HepG2 (cell line): ENCODE data around the gene HRH3. TPM values are rescaled to one million over a fixed set of nuclear protein-coding genes. Genes with fewer than 3 reads are reported as not detected.

Experiments
- ATF7 ChIP-seq, 2 experiments: fragments of 450-650 bp in 1 of 2; sonication (generic) in 1 of 2; formaldehyde crosslinking in 1 of 2; IDR thresholded peaks; 2 replicates each; pipeline versions ENCODE4 v1.4.0 to v1.6.1; 2016 to 2020; ENCODE audit warnings: antibody characterized with exemption in 1 of 2, mild to moderate bottlenecking in 1 of 2, missing genetic modification reagents in 1 of 2
- EP300 ChIP-seq, 3 experiments: sonication (generic) in 1 of 3; formaldehyde crosslinking in 1 of 3; IDR thresholded peaks; 2 replicates each; pipeline versions ENCODE4 v1.5.1 to v1.6.1; 2011 to 2020; ENCODE audit warnings: low read depth in 2 of 3, low read length in 2 of 3, borderline replicate concordance in 1 of 3, improper control_type of control experiment in 1 of 3, mild to moderate bottlenecking in 1 of 3, missing genetic modification reagents in 1 of 3, moderate library complexity in 1 of 3
- GABPB1 ChIP-seq: IDR thresholded peaks from 2 replicates; pipeline ENCODE4 v1.6.1; 2016; ENCODE audit warnings: mild to moderate bottlenecking, missing genetic modification reagents, moderate library complexity, missing compliant biosample characterization
- HIVEP1 ChIP-seq: sonication (generic); formaldehyde crosslinking; IDR thresholded peaks from 2 replicates; pipeline ENCODE4 v1.4.0; 2020; ENCODE audit warnings: mild to moderate bottlenecking, missing genetic modification reagents
- HOXD1 ChIP-seq: sonication (generic); formaldehyde crosslinking; IDR thresholded peaks from 2 replicates; pipeline ENCODE4 v1.5.0; 2020; ENCODE audit warnings: missing genetic modification reagents
- IKZF4 ChIP-seq: sonication (generic); formaldehyde crosslinking; IDR thresholded peaks from 2 replicates; pipeline ENCODE4 v1.5.1; 2020; ENCODE audit warnings: borderline replicate concordance, mild to moderate bottlenecking, low read depth, missing genetic modification reagents; ENCODE audit errors: not compliant biosample characterization
- NR2F2 ChIP-seq: IDR thresholded peaks from 2 replicates; pipeline ENCODE4 v1.6.1; 2012; ENCODE audit warnings: low read depth, inconsistent platforms, borderline replicate concordance
- NR2F6 ChIP-seq, 2 experiments: IDR thresholded peaks; 2 replicates each; pipeline ENCODE4 v1.6.1; 2016; ENCODE audit warnings: antibody characterized with exemption in 1 of 2, mild to moderate bottlenecking in 1 of 2
- PAF1 ChIP-seq: IDR thresholded peaks from 2 replicates; pipeline ENCODE4 v1.6.1; 2016; ENCODE audit warnings: missing genetic modification reagents, missing compliant biosample characterization
- REPIN1 ChIP-seq: sonication (generic); formaldehyde crosslinking; IDR thresholded peaks from 2 replicates; pipeline ENCODE4 v1.8.0; 2022; ENCODE audit warnings: missing genetic modification reagents, low read depth, mild to moderate bottlenecking, borderline replicate concordance
- RFX3 ChIP-seq: IDR thresholded peaks from 2 replicates; pipeline ENCODE4 v1.6.1; 2016; ENCODE audit warnings: missing biosample characterization, missing genetic modification reagents
- TBX3 ChIP-seq: fragments of 450-650 bp; IDR thresholded peaks from 2 replicates; pipeline ENCODE4 v1.6.1; 2017; ENCODE audit warnings: antibody characterized with exemption, mild to moderate bottlenecking, inconsistent platforms, borderline replicate concordance
- ZNF317 ChIP-seq: sonication (generic); formaldehyde crosslinking; IDR thresholded peaks from 2 replicates; pipeline ENCODE4 v1.5.0; 2020; ENCODE audit warnings: mild to moderate bottlenecking, missing genetic modification reagents
- ZNF446 ChIP-seq: sonication (generic); formaldehyde crosslinking; IDR thresholded peaks from 2 replicates; pipeline ENCODE4 v1.5.0; 2020; ENCODE audit warnings: mild to moderate bottlenecking, missing genetic modification reagents
- ZNF496 ChIP-seq: sonication (generic); formaldehyde crosslinking; IDR thresholded peaks from 2 replicates; pipeline ENCODE4 v1.8.1; 2023; ENCODE audit warnings: mild to moderate bottlenecking, moderate library complexity, missing genetic modification reagents; ENCODE audit not compliant: insufficient replicate concordance
- polyA plus RNA-seq, 8 experiments: library from polyadenylated mRNA; depleted of rRNA in 3 of 8; stranded (reverse) in 7 of 8; unstranded in 1 of 8; fragments of >200 nt; fragmentation: Illumina TruSeq in 4 of 8; extraction: Trizol in 4 of 8; gene quantifications; 2 replicates each; pipeline versions ENCODE4 v1.2.1 to v1.2.3, GENCODE V29; 2011 to 2016; ENCODE audit warnings: low read depth in 4 of 8, missing spikeins in 1 of 8, mixed read lengths in 1 of 8; ENCODE audit not compliant: insufficient read depth in 1 of 8
- total RNA-seq, 5 experiments: library from RNA; depleted of rRNA; stranded (reverse); fragments of >200 nt; fragmentation: Illumina TruSeq; extraction: Trizol; gene quantifications; 2 replicates each; pipeline ENCODE4 v1.2.3, GENCODE V29; 2016; ENCODE audit warnings: low read depth in 1 of 5
- TF ChIP-seq, protein P1 (sequence below): sonication (generic); formaldehyde crosslinking; IDR thresholded peaks from 2 replicates; pipeline ENCODE4 v1.8.0; 2022; ENCODE audit warnings: missing genetic modification reagents, mild to moderate bottlenecking, inconsistent platforms, borderline replicate concordance
- TF ChIP-seq, protein P2 (sequence below): sonication (generic); formaldehyde crosslinking; IDR thresholded peaks from 2 replicates; pipeline ENCODE4 v1.4.0; 2020; ENCODE audit warnings: missing genetic modification reagents, borderline replicate concordance
- TF ChIP-seq, protein P3 (sequence below): sonication (generic); formaldehyde crosslinking; IDR thresholded peaks from 2 replicates; pipeline ENCODE4 v1.8.1; 2022; ENCODE audit warnings: low read depth, mild to moderate bottlenecking, missing genetic modification reagents

Gene HRH3
- total and polyA plus RNA-seq, 2 of the 13 experiments (the other 11 are each of a cell fraction or from before 2014, with no cell fraction given): 0.18 TPM; not detected in 1

DNA sequence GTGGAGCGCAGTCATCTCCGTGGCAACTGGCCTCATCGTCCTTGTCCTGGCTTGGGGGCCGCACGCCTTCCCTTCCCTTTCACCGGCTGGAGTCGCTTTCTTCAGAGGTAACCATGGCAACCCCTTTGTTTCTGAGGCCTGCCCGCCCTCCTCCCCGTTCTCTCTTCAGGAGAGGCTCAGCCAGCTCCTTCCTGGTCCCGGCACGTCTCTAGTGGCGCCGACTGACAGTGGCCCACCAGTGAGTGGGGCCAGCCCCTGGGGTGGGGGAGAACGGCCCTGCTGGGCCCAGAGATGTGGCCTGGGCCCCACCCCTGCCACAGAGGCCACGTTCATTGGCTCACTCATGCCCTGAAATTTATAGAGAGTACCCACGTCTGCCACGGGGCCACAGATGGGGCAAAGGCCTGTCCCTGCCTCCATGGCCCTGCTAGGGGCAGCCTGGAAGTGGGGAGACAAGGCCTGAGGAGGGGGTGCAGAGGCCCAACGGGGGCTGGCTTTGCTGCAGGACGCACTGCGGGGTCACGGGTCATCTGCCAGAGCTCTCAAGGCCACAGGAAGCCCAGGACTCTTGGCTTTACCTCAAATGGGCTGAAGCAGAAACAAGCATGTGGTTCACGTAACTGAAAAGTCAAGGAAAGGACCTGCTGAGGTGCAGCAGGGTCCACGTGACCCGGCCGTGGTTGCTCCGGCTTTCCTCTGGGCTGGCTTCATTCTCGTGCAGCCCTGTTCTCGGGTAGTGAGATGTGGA, 16.9 kb upstream of the HRH3 start (continued):
- TF ChIP-seq NR2F2 (peak; percentile 31; the same call in 1 of the 2 replicates), REPIN1 (CRISPR knock-in tag) (0 out of 2 replicates have a peak, but pooled peaks have one; percentile 28), ZNF496 (CRISPR knock-in tag) (no peak), NR2F6 (IDR thresholded peaks at IDR 0.05) (peak; percentile 35; the same call in 1 of the 2 replicates), NR2F6 (CRISPR knock-in tag; IDR thresholded peaks at IDR 0.05) (peak; percentile 86), IKZF4 (CRISPR knock-in tag) (no peak), HIVEP1 (CRISPR knock-in tag) (peak; percentile 42; the same call in 1 of the 2 replicates), GABPB1 (CRISPR knock-in tag) (peak; percentile 66), ZNF446 (CRISPR knock-in tag) (0 out of 2 replicates have a peak, but pooled peaks have one; percentile 53), PAF1 (CRISPR knock-in tag) (no peak), ZNF317 (CRISPR knock-in tag) (peak; percentile 62), RFX3 (CRISPR knock-in tag) (peak; percentile 91), TBX3 (0 out of 2 replicates have a peak, but pooled peaks have one; percentile 16), HOXD1 (0 out of 2 replicates have a peak, but pooled peaks have one; percentile 11), ATF7 (IDR thresholded peaks at IDR 0.05) (no peak), ATF7 (CRISPR knock-in tag; IDR thresholded peaks at IDR 0.05) (peak; percentile 36; the same call in 1 of the 2 replicates), EP300 (IDR thresholded peaks at IDR 0.05; ENCODE audit: low read depth in 2 of 2, low read length in 2 of 2) (0 out of 4 replicates have a peak, but pooled peaks of 1 of the 2 experiments have one; percentile 14), EP300 (CRISPR knock-in tag; IDR thresholded peaks at IDR 0.05; ENCODE audit: borderline replicate concordance) (no peak)
- TF ChIP-seq, protein P1, sequence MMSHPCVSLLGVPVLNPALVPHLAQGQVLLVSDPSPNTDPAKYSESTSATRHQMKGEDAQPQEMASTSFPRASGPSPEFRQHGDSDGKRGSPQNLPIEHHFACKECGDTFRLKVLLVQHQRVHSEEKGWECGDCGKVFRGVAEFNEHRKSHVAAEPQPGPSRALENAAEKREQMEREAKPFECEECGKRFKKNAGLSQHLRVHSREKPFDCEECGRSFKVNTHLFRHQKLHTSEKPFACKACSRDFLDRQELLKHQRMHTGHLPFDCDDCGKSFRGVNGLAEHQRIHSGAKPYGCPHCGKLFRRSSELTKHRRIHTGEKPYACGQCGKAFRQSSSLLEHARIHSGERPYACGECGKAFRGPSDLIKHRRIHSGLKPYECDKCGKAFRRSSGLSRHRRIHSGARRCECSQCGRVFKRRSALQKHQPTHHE: peak; percentile 30; the same call in 1 of the 2 replicates
- TF ChIP-seq, protein P2, sequence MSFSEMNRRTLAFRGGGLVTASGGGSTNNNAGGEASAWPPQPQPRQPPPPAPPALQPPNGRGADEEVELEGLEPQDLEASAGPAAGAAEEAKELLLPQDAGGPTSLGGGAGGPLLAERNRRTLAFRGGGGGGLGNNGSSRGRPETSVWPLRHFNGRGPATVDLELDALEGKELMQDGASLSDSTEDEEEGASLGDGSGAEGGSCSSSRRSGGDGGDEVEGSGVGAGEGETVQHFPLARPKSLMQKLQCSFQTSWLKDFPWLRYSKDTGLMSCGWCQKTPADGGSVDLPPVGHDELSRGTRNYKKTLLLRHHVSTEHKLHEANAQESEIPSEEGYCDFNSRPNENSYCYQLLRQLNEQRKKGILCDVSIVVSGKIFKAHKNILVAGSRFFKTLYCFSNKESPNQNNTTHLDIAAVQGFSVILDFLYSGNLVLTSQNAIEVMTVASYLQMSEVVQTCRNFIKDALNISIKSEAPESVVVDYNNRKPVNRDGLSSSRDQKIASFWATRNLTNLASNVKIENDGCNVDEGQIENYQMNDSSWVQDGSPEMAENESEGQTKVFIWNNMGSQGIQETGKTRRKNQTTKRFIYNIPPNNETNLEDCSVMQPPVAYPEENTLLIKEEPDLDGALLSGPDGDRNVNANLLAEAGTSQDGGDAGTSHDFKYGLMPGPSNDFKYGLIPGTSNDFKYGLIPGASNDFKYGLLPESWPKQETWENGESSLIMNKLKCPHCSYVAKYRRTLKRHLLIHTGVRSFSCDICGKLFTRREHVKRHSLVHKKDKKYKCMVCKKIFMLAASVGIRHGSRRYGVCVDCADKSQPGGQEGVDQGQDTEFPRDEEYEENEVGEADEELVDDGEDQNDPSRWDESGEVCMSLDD (CRISPR knock-in tag): 0 out of 2 replicates have a peak, but pooled peaks have one; percentile 4
- TF ChIP-seq, protein P3, sequence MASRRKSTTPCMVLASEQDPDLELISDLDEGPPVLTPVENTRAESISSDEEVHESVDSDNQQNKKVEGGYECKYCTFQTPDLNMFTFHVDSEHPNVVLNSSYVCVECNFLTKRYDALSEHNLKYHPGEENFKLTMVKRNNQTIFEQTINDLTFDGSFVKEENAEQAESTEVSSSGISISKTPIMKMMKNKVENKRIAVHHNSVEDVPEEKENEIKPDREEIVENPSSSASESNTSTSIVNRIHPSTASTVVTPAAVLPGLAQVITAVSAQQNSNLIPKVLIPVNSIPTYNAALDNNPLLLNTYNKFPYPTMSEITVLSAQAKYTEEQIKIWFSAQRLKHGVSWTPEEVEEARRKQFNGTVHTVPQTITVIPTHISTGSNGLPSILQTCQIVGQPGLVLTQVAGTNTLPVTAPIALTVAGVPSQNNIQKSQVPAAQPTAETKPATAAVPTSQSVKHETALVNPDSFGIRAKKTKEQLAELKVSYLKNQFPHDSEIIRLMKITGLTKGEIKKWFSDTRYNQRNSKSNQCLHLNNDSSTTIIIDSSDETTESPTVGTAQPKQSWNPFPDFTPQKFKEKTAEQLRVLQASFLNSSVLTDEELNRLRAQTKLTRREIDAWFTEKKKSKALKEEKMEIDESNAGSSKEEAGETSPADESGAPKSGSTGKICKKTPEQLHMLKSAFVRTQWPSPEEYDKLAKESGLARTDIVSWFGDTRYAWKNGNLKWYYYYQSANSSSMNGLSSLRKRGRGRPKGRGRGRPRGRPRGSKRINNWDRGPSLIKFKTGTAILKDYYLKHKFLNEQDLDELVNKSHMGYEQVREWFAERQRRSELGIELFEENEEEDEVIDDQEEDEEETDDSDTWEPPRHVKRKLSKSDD (CRISPR knock-in tag): 0 out of 2 replicates have a peak, but pooled peaks have one; percentile 17
